HEK293 (cell line): Measurements from ENCODE around the gene AOAH.

Source experiments
- GLIS2 ChIP-seq: fragments of 450-650 bp; formaldehyde crosslinking; IDR thresholded peaks from 2 replicates; pipeline ENCODE4 v1.5.1; 2016; ENCODE audit warnings: missing biosample characterization, missing genetic modification characterization
- ZEB2 ChIP-seq: fragments of 450-650 bp; formaldehyde crosslinking; IDR thresholded peaks from 2 replicates; pipeline ENCODE4 v1.5.1; 2016; ENCODE audit warnings: missing biosample characterization, missing genetic modification characterization
- ZNF146 ChIP-seq: fragments of 450-650 bp; formaldehyde crosslinking; IDR thresholded peaks from 2 replicates; pipeline ENCODE4 v1.5.1; 2016; ENCODE audit warnings: missing biosample characterization, missing genetic modification characterization
- ZNF211 ChIP-seq: fragments of 450-650 bp; formaldehyde crosslinking; IDR thresholded peaks from 2 replicates; pipeline ENCODE4 v1.5.1; 2016; ENCODE audit warnings: low read depth, missing biosample characterization, missing genetic modification characterization
- ZNF24 ChIP-seq: fragments of 450-650 bp; formaldehyde crosslinking; IDR thresholded peaks from 2 replicates; pipeline ENCODE4 v1.5.1; 2016; ENCODE audit warnings: missing biosample characterization, missing genetic modification characterization
- ZNF350 ChIP-seq: fragments of 450-650 bp; formaldehyde crosslinking; IDR thresholded peaks from 2 replicates; pipeline ENCODE4 v1.5.0; 2017; ENCODE audit warnings: missing biosample characterization, mild to moderate bottlenecking, missing genetic modification characterization
- ZNF501 ChIP-seq: fragments of 450-650 bp; formaldehyde crosslinking; IDR thresholded peaks from 2 replicates; pipeline ENCODE4 v1.5.1; 2016; ENCODE audit warnings: missing biosample characterization, missing genetic modification characterization
- ZNF791 ChIP-seq: fragments of 450-650 bp; formaldehyde crosslinking; IDR thresholded peaks from 2 replicates; pipeline ENCODE4 v1.5.1; 2016; ENCODE audit warnings: missing biosample characterization, missing genetic modification characterization
- TF ChIP-seq, protein P1 (sequence below): fragments of 450-650 bp; formaldehyde crosslinking; IDR thresholded peaks from 2 replicates; pipeline ENCODE4 v1.5.1; 2016; ENCODE audit warnings: missing biosample characterization, missing genetic modification characterization
- TF ChIP-seq, protein P2 (sequence below): fragments of 450-650 bp; formaldehyde crosslinking; IDR thresholded peaks from 2 replicates; pipeline ENCODE4 v1.5.1; 2016; ENCODE audit warnings: missing biosample characterization, missing genetic modification characterization
- TF ChIP-seq, protein P3 (sequence below): fragments of 450-650 bp; formaldehyde crosslinking; IDR thresholded peaks from 2 replicates; pipeline ENCODE4 v1.5.1; 2017; ENCODE audit warnings: missing biosample characterization, mild to moderate bottlenecking, missing genetic modification characterization, moderate library complexity
- TF ChIP-seq, protein P4 (sequence below): fragments of 450-650 bp; formaldehyde crosslinking; IDR thresholded peaks from 2 replicates; pipeline ENCODE4; 2016; ENCODE audit warnings: missing biosample characterization, missing genetic modification characterization
- TF ChIP-seq, protein P5 (sequence below): fragments of 450-650 bp; formaldehyde crosslinking; IDR thresholded peaks from 2 replicates; pipeline ENCODE4 v1.5.1; 2016; ENCODE audit warnings: missing biosample characterization, missing genetic modification characterization, low read depth

DNA sequence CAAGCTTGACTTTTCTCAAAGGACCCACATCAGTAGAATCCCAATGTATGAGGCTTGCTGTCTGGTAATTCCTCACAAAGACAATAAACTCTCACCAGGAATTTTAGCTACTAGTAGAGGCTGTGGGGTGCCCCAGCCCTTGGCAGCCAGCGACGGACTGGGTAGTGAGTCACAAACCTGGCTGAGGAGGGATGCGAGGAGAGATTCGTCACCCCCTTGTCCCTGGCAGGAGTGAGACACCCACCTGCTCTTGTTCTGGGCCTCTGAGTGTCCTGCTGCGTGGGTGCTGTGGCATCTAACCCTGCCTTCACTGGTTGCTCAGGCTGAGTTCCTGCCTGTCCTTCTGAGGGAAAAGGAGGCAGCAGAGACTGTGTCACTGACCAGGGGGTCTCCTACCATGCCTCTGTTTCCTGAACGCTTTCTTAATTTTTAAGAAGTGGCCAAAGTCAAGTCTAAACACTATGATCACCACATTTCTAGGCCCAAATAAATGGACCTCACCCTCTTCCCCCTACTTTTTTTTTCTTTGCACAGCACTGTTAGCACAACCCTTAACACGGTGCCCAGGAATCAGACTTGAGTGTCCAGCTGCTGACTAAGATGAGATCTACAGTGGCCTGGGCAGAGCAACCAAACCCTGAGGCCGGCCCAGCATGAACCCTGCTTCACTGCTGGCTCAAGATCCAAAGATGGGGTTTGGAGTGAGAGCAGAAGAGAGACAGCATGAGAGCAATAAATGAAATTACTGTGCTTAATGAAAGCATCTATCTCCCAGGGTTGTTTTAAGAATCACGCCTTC is 188.2 kb downstream of the AOAH start:
- TF ChIP-seq ZNF501 (tag by site-specific recombination) (no peak), ZNF146 (no peak), ZNF211 (tag by site-specific recombination) (no peak), ZNF24 (no peak), ZEB2 (tag by site-specific recombination) (no peak), ZNF350 (tag by site-specific recombination) (no peak), GLIS2 (tag by site-specific recombination) (no peak), ZNF791 (tag by site-specific recombination) (no peak)
- TF ChIP-seq, protein P1, sequence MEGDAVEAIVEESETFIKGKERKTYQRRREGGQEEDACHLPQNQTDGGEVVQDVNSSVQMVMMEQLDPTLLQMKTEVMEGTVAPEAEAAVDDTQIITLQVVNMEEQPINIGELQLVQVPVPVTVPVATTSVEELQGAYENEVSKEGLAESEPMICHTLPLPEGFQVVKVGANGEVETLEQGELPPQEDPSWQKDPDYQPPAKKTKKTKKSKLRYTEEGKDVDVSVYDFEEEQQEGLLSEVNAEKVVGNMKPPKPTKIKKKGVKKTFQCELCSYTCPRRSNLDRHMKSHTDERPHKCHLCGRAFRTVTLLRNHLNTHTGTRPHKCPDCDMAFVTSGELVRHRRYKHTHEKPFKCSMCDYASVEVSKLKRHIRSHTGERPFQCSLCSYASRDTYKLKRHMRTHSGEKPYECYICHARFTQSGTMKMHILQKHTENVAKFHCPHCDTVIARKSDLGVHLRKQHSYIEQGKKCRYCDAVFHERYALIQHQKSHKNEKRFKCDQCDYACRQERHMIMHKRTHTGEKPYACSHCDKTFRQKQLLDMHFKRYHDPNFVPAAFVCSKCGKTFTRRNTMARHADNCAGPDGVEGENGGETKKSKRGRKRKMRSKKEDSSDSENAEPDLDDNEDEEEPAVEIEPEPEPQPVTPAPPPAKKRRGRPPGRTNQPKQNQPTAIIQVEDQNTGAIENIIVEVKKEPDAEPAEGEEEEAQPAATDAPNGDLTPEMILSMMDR (tag by site-specific recombination) = no peak
- TF ChIP-seq, protein P2, sequence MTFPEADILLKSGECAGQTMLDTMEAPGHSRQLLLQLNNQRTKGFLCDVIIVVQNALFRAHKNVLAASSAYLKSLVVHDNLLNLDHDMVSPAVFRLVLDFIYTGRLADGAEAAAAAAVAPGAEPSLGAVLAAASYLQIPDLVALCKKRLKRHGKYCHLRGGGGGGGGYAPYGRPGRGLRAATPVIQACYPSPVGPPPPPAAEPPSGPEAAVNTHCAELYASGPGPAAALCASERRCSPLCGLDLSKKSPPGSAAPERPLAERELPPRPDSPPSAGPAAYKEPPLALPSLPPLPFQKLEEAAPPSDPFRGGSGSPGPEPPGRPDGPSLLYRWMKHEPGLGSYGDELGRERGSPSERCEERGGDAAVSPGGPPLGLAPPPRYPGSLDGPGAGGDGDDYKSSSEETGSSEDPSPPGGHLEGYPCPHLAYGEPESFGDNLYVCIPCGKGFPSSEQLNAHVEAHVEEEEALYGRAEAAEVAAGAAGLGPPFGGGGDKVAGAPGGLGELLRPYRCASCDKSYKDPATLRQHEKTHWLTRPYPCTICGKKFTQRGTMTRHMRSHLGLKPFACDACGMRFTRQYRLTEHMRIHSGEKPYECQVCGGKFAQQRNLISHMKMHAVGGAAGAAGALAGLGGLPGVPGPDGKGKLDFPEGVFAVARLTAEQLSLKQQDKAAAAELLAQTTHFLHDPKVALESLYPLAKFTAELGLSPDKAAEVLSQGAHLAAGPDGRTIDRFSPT (tag by site-specific recombination) = no peak
- TF ChIP-seq, protein P3, sequence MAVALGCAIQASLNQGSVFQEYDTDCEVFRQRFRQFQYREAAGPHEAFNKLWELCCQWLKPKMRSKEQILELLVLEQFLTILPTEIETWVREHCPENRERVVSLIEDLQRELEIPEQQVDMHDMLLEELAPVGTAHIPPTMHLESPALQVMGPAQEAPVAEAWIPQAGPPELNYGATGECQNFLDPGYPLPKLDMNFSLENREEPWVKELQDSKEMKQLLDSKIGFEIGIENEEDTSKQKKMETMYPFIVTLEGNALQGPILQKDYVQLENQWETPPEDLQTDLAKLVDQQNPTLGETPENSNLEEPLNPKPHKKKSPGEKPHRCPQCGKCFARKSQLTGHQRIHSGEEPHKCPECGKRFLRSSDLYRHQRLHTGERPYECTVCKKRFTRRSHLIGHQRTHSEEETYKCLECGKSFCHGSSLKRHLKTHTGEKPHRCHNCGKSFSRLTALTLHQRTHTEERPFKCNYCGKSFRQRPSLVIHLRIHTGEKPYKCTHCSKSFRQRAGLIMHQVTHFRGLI = no peak
- TF ChIP-seq, protein P4, sequence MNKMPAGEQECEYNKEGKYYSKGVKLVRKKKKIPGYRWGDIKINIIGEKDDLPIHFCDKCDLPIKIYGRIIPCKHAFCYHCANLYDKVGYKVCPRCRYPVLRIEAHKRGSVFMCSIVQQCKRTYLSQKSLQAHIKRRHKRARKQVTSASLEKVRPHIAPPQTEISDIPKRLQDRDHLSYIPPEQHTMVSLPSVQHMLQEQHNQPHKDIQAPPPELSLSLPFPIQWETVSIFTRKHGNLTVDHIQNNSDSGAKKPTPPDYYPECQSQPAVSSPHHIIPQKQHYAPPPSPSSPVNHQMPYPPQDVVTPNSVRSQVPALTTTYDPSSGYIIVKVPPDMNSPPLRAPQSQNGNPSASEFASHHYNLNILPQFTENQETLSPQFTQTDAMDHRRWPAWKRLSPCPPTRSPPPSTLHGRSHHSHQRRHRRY (tag by site-specific recombination) = no peak
- TF ChIP-seq, protein P5, sequence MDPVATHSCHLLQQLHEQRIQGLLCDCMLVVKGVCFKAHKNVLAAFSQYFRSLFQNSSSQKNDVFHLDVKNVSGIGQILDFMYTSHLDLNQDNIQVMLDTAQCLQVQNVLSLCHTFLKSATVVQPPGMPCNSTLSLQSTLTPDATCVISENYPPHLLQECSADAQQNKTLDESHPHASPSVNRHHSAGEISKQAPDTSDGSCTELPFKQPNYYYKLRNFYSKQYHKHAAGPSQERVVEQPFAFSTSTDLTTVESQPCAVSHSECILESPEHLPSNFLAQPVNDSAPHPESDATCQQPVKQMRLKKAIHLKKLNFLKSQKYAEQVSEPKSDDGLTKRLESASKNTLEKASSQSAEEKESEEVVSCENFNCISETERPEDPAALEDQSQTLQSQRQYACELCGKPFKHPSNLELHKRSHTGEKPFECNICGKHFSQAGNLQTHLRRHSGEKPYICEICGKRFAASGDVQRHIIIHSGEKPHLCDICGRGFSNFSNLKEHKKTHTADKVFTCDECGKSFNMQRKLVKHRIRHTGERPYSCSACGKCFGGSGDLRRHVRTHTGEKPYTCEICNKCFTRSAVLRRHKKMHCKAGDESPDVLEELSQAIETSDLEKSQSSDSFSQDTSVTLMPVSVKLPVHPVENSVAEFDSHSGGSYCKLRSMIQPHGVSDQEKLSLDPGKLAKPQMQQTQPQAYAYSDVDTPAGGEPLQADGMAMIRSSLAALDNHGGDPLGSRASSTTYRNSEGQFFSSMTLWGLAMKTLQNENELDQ (tag by site-specific recombination) = no peak
